Testis (tissue), 3 donors: ENCODE data around the gene U2AF1L4. TPM values are rescaled to one million over a fixed set of nuclear protein-coding genes. Genes with fewer than 3 reads are reported as not detected.
A peak's percentile ranks its signal among the peaks of the same experiment; 100 is the strongest.

ENCODE experiments used
- DNase-seq: peaks from one replicate; pipeline ENCODE4 v3.0.0-alpha.2; 2019
- H3K27ac ChIP-seq, 2 donors: fragments of 200-600 bp; sonication (generic); one replicate each; pipeline ENCODE4 v1.5.1; 2019
- H3K27me3 ChIP-seq: fragments of 200-600 bp; sonication (generic); one replicate; pipeline ENCODE4 v1.5.1; 2019
- H3K36me3 ChIP-seq: fragments of 200-600 bp; sonication (generic); one replicate; pipeline ENCODE4 v1.5.1; 2017; ENCODE audit warnings: low read depth; ENCODE audit errors: missing control alignments
- H3K4me1 ChIP-seq: fragments of 200-600 bp; sonication (generic); one replicate; pipeline ENCODE4 v1.5.1; 2019
- H3K4me3 ChIP-seq, 2 donors: fragments of 200-600 bp; sonication (generic); one replicate each; pipeline ENCODE4 v1.5.1; 2017 to 2019
- H3K9me3 ChIP-seq: fragments of 200-600 bp; sonication (generic); one replicate; pipeline ENCODE4 v1.5.1; 2017
- CTCF ChIP-seq, 3 experiments: fragments of 450-650 bp in 2 of 3; fragments of 200-600 bp in 1 of 3; sonication (generic) in 1 of 3; IDR thresholded peaks; one replicate each; pipeline ENCODE4 v1.5.1; 2016 to 2019; ENCODE audit warnings: antibody characterized with exemption in 3 of 3, mild to moderate bottlenecking in 2 of 3, moderate library complexity in 1 of 3
- POLR2A ChIP-seq: fragments of 450-650 bp; IDR thresholded peaks from one replicate; pipeline ENCODE4 v1.6.1; 2017; ENCODE audit warnings: antibody characterized with exemption, mild to moderate bottlenecking, moderate library complexity
- WGBS, 2 donors: methylation state at CpG; one replicate each; pipeline ENCODE4 v1.1.5; 2018; 5-methylcytosine and 5-hydroxymethylcytosine counted together
- intact Hi-C: fragments of 100-400 bp; cut with DNase I; formaldehyde crosslinking; loops from one replicate; pipeline ENCODE4 v1.15.1; 2023; ENCODE audit warnings: low total_unique reads
- polyA plus RNA-seq: library from polyadenylated mRNA; stranded (reverse); fragments of 350-450 nt; fragmentation: Illumina TruSeq; extraction: RNeasy Lipid Tissue Mini Kit (QIAGEN cat#74804); gene quantifications from one replicate; pipeline ENCODE4 v1.2.3, GENCODE V29; 2014; ENCODE audit warnings: low read depth, low replicate concordance; ENCODE audit not compliant: insufficient read depth
- total RNA-seq, 2 donors: library from RNA; depleted of rRNA; stranded (reverse); fragments of >200 nt; gene quantifications; one replicate each; pipeline ENCODE4 v1.2.3, GENCODE V29; 2016

Gene U2AF1L4
- total and polyA plus RNA-seq, 3 donors from 2014 or later = 45.3 to 49.6 (median 47.2) TPM

GRCh38 chr19:35740108-35740422, 5.2 kb downstream of the U2AF1L4 start:
- no peaks in the 10 kb centered on the region for H3K9me3 ChIP-seq
- intact Hi-C loops = no loop called here
- peak overlapping the region; percentile 50 to 56 for H3K4me3 ChIP-seq
- peaks cover 6% of the 10 kb centered on the region for H3K4me1 ChIP-seq
- H3K27ac ChIP-seq = peak overlapping the region in 1 of 2 donors; percentile 50
- H3K27me3 ChIP-seq = no peaks in the 10 kb centered on the region
- TF ChIP-seq POLR2A = no peak
- no peak for TF ChIP-seq CTCF (IDR thresholded peaks at IDR 0.05)
- H3K36me3 ChIP-seq = no peaks in the 10 kb centered on the region
- 3 to 4% methylated on average over 6 to 14 of the region's 16 CpGs for WGBS, 2 donors
- DNase-seq = no peak

- Histone ChIP-seq H3K27ac (no peak overlapping the region), H3K36me3 (no peaks in the 10 kb centered on the region), H3K4me3 (peak overlapping the region in 1 of 2 donors; percentile 56), H3K9me3 (no peaks in the 10 kb centered on the region), H3K4me1 (peaks cover 6% of the 10 kb centered on the region), H3K27me3 (no peaks in the 10 kb centered on the region)
- intact Hi-C loops = no loop called here
- no peak for DNase-seq
- 51 to 57% methylated on average over 11 to 29 of the region's 29 CpGs for WGBS, 2 donors
- no peak for TF ChIP-seq CTCF (IDR thresholded peaks at IDR 0.05)
- TF ChIP-seq POLR2A = no peak
Measured at GRCh38 chr19:35739275-35740107, 5.7 kb downstream of the U2AF1L4 start.

GRCh38 chr19:35738887-35739229, 6.4 kb downstream of the U2AF1L4 start:
- WGBS, 2 donors = 40 to 79% methylated on average over 1 to 2 of the region's 2 CpGs
- peaks cover 6% of the 10 kb centered on the region for H3K4me1 ChIP-seq
- intact Hi-C loops = no loop called here
- TF ChIP-seq CTCF (IDR thresholded peaks at IDR 0.05) (no peak), POLR2A (no peak)
- H3K27ac ChIP-seq = no peak overlapping the region
- no peaks in the 10 kb centered on the region for H3K9me3 ChIP-seq
- no peaks in the 10 kb centered on the region for H3K27me3 ChIP-seq
- no peaks in the 10 kb centered on the region for H3K36me3 ChIP-seq
- no peak for DNase-seq
- H3K4me3 ChIP-seq = no peak overlapping the region

GRCh38 chr19:35738021-35738886, 7.0 kb downstream of the U2AF1L4 start:
- DNase-seq = no peak
- Histone ChIP-seq H3K4me3 (no peak overlapping the region), H3K27ac (no peak overlapping the region), H3K27me3 (no peaks in the 10 kb centered on the region), H3K9me3 (no peaks in the 10 kb centered on the region), H3K36me3 (no peaks in the 10 kb centered on the region), H3K4me1 (peaks cover 6% of the 10 kb centered on the region)
- 89 to 92% methylated on average over 27 to 37 of the region's 37 CpGs for whole genome bisulfite sequencing, 2 donors
- TF ChIP-seq POLR2A = no peak
- TF ChIP-seq CTCF (IDR thresholded peaks at IDR 0.05) = no peak
- intact Hi-C loops = no loop called here
